Endodermal cell (in vitro differentiated cells): ENCODE data around the gene DNPH1. TPM values are rescaled to one million over a fixed set of nuclear protein-coding genes. Genes with fewer than 3 reads are reported as not detected.

Experiments used
- DNase-seq: peaks from one replicate; pipeline ENCODE4 v3.0.0-alpha.2; 2017
- H3K27ac ChIP-seq: 2 replicates; pipeline ENCODE4 v1.5.1; 2013; ENCODE audit warnings: mild to moderate bottlenecking, low read depth, low read length, moderate library complexity
- H3K27me3 ChIP-seq: 2 replicates; pipeline ENCODE4 v1.6.1; 2013; ENCODE audit warnings: mild to moderate bottlenecking, low read length, moderate library complexity; ENCODE audit not compliant: insufficient read depth, control insufficient read depth, poor library complexity, severe bottlenecking
- H3K36me3 ChIP-seq: 2 replicates; pipeline ENCODE4 v1.7.0; 2013; ENCODE audit warnings: mild to moderate bottlenecking, low read length, moderate library complexity; ENCODE audit not compliant: control insufficient read depth, insufficient read depth
- H3K4me1 ChIP-seq: one replicate; pipeline ENCODE4 v1.7.0; 2013; ENCODE audit warnings: low read length; ENCODE audit not compliant: control insufficient read depth, insufficient read depth
- H3K4me3 ChIP-seq: 2 replicates; pipeline ENCODE4 v1.5.1; 2013; ENCODE audit warnings: mild to moderate bottlenecking, low read length, moderate library complexity
- H3K9ac ChIP-seq: 2 replicates; pipeline ENCODE4 v1.6.1; 2013; ENCODE audit warnings: mild to moderate bottlenecking, low read length, moderate library complexity; ENCODE audit not compliant: poor library complexity, severe bottlenecking; ENCODE audit errors: extremely low read depth
- H3K9me3 ChIP-seq: 2 replicates; pipeline ENCODE4 v1.6.1; 2013; ENCODE audit warnings: mild to moderate bottlenecking, low read length, moderate library complexity; ENCODE audit not compliant: control insufficient read depth
- H3K27ac Mint-ChIP-seq: 2 replicates; pipeline ENCODE4 v1.8.0; 2020; ENCODE audit warnings: mixed read lengths
- H3K27me3 Mint-ChIP-seq: 2 replicates; pipeline ENCODE4 v1.8.0; 2021; ENCODE audit warnings: mild to moderate bottlenecking, mixed read lengths; ENCODE audit not compliant: insufficient read depth
- H3K36me3 Mint-ChIP-seq: 2 replicates; pipeline ENCODE4 v1.8.0; 2020; ENCODE audit warnings: low read depth, mixed read lengths
- H3K4me1 Mint-ChIP-seq: 2 replicates; pipeline ENCODE4 v1.8.0; 2020; ENCODE audit warnings: mixed read lengths
- H3K4me3 Mint-ChIP-seq: 2 replicates; pipeline ENCODE4 v1.8.0; 2020; ENCODE audit warnings: mild to moderate bottlenecking, moderate library complexity, mixed read lengths
- H3K9me3 Mint-ChIP-seq: 2 replicates; pipeline ENCODE4 v1.8.0; 2020; ENCODE audit warnings: mild to moderate bottlenecking, mixed read lengths
- WGBS, 2 experiments: methylation state at CpG; one replicate each; pipeline versions ENCODE4 v1.1.5 to v1.1.7; 2013; ENCODE audit warnings: missing lambda C conversion rate in 2 of 2, mixed read lengths in 1 of 2; ENCODE audit not compliant: insufficient coverage in 1 of 2, insufficient read length in 1 of 2; 5-methylcytosine and 5-hydroxymethylcytosine counted together
- total RNA-seq, 2 donors: library from RNA; stranded (reverse); fragmentation: NEBNext Ultra II Directional in 1 of 2; extraction: Animal tissue kit (Norgen Biotek cat#: 25700) in 1 of 2; gene quantifications; 2 replicates in 1 of 2; 3 replicates in 1 of 2; pipeline ENCODE4 v1.2.1, GENCODE V29; 2021
- TF ChIP-seq, protein P1 (sequence below): fragments of 200-600 bp; sonication (generic); conservative IDR thresholded peaks from 2 replicates; pipeline ENCODE4 v1.5.0; 2021; ENCODE audit warnings: antibody characterized with exemption, mild to moderate bottlenecking

Gene DNPH1
- total RNA-seq, 2 donors from 2014 or later = 48.2 to 66.5 TPM

DNA sequence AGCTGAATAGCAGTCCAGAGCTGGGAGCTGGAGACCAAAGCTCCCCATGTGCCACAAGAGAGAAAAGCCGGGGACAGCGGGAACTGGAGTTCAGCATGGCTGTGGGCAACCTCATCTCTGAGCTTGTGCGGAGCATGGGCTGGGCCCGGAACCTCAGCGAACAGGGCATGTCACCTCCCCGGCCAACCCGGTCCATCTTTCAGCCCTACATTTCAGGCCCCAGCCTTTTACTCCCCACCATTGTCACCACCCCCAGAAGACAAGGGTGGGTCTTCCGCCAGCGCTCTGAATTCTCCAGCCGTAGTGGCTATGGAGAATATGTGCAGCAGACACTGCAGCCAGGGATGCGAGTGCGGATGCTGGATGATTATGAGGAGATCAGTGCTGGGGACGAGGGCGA is 43.3 kb downstream of the DNPH1 start:
- TF ChIP-seq, protein P1, sequence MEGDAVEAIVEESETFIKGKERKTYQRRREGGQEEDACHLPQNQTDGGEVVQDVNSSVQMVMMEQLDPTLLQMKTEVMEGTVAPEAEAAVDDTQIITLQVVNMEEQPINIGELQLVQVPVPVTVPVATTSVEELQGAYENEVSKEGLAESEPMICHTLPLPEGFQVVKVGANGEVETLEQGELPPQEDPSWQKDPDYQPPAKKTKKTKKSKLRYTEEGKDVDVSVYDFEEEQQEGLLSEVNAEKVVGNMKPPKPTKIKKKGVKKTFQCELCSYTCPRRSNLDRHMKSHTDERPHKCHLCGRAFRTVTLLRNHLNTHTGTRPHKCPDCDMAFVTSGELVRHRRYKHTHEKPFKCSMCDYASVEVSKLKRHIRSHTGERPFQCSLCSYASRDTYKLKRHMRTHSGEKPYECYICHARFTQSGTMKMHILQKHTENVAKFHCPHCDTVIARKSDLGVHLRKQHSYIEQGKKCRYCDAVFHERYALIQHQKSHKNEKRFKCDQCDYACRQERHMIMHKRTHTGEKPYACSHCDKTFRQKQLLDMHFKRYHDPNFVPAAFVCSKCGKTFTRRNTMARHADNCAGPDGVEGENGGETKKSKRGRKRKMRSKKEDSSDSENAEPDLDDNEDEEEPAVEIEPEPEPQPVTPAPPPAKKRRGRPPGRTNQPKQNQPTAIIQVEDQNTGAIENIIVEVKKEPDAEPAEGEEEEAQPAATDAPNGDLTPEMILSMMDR = no peak
- Mint-ChIP-seq H3K36me3 (peaks cover 22% of the 10 kb centered on the region), H3K4me3 (no peak overlapping the region), H3K27me3 (no peaks in the 10 kb centered on the region), H3K9me3 (no peaks in the 10 kb centered on the region), H3K27ac (no peak overlapping the region), H3K4me1 (peaks cover 21% of the 10 kb centered on the region)
- 93% methylated on average over 8 to 14 of the region's 14 CpGs for WGBS, 2 experiments
- Histone ChIP-seq H3K9ac (no peak overlapping the region), H3K27ac (no peak overlapping the region), H3K9me3 (no peaks in the 10 kb centered on the region), H3K4me3 (no peak overlapping the region), H3K36me3 (peaks cover 8% of the 10 kb centered on the region), H3K4me1 (peaks cover under 1% of the 10 kb centered on the region), H3K27me3 (no peaks in the 10 kb centered on the region)
- DNase-seq = no peak

DNA sequence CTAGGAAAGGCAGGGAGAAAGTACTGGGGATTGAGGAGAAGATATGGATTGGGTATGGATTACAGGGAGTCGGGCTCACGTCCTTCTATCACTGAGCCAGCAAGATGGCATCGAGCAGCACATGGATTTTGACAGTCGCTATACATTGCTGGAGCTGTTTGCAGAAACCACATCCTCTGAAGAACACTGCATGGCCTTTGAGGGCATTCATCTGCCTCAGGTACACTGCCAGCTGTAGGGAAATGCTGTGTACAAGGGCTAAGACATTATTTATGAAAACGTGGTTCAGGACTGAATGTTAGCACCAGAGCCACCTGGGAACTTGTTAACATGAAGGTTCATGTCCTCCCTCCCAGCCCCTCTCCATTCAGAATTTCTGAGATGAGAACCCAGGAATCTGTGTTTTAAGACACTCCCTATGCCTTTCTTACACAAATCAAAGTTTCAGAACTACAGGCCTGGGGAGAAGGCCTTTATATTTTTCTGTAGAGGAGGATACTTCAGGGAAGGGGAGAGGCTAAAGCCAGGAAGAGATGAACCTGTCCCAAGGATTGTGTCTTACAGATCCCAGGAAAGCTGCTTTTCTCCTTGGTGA is 43.8 kb downstream of the DNPH1 start:
- Mint-ChIP-seq H3K27ac (no peak overlapping the region), H3K36me3 (peaks cover 22% of the 10 kb centered on the region), H3K4me1 (peaks cover 23% of the 10 kb centered on the region), H3K27me3 (no peaks in the 10 kb centered on the region), H3K9me3 (no peaks in the 10 kb centered on the region), H3K4me3 (no peak overlapping the region)
- peaks cover 3% of the 10 kb centered on the region for H3K4me1 ChIP-seq
- H3K27ac ChIP-seq = no peak overlapping the region
- TF ChIP-seq, protein P1 = no peak
- DNase-seq = no peak
- H3K36me3 ChIP-seq = peaks cover 11% of the 10 kb centered on the region
- H3K27me3 ChIP-seq = no peaks in the 10 kb centered on the region
- WGBS, 2 experiments = 88% methylated on average over 5 of the region's 5 CpGs
- no peaks in the 10 kb centered on the region for H3K9me3 ChIP-seq
- H3K9ac ChIP-seq = no peak overlapping the region
- no peak overlapping the region for H3K4me3 ChIP-seq

DNA sequence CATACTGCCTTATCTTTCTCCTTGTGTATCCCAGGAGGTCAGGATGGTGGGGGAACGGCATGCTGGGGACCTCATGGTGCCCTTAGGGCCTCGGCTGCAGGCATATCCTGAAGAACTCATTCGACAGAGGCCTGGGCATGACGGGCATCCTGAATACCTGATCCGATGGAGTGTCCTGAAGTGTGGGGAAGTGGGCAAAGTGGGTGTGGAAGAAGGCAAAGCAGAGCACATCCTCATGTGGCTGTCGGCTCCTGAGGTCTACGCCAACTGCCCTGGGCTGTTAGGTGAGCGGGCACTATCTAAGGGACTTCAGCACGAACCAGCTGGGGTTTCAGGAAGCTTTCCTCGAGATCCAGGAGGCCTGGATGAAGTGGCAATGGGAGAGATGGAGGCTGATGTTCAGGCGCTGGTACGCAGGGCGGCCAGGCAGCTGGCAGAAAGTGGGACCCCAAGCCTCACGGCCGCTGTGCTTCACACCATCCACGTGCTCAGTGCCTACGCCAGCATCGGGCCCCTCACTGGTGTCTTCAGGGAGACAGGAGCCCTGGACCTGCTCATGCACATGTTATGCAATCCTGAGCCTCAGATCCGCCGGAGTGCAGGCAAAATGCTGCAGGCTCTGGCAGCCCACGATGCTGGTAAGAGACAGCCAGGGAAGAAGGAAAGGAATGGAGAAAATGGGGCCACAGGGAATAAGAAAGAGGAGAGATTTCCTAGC is 44.9 kb downstream of the DNPH1 start:
- Histone ChIP-seq H3K9me3 (no peaks in the 10 kb centered on the region), H3K4me1 (peaks cover 3% of the 10 kb centered on the region), H3K27ac (no peak overlapping the region), H3K36me3 (peaks cover 15% of the 10 kb centered on the region), H3K27me3 (no peaks in the 10 kb centered on the region), H3K9ac (no peak overlapping the region), H3K4me3 (no peak overlapping the region)
- peaks cover 20% of the 10 kb centered on the region for H3K36me3 Mint-ChIP-seq
- peaks cover 20% of the 10 kb centered on the region for H3K4me1 Mint-ChIP-seq
- no peaks in the 10 kb centered on the region for H3K9me3 Mint-ChIP-seq
- no peak for DNase-seq
- no peaks in the 10 kb centered on the region for H3K27me3 Mint-ChIP-seq
- TF ChIP-seq, protein P1 = no peak
- WGBS, 2 experiments = 95 to 98% methylated on average over 19 to 21 of the region's 21 CpGs
- no peak overlapping the region for H3K4me3 Mint-ChIP-seq
- H3K27ac Mint-ChIP-seq = no peak overlapping the region
